Upper lobe of left lung (tissue), 4 donors: ENCODE results near the gene LONP2.

Source experiments
- POLR2AphosphoS5 ChIP-seq, 2 donors: sonication (generic); formaldehyde crosslinking; IDR thresholded peaks; one replicate each; pipeline ENCODE4 v1.5.1; 2017; ENCODE audit warnings: antibody characterized with exemption in 2 of 2
- TF ChIP-seq, protein P1 (sequence below), 6 experiments: fragments of 450-650 bp in 4 of 6; fragments of 200-600 bp in 2 of 6; sonication (generic) in 2 of 6; IDR thresholded peaks; one replicate each; pipeline ENCODE4 v1.5.1; 2016 to 2019; ENCODE audit warnings: antibody characterized with exemption in 6 of 6

GRCh38 chr16:48342591-48342990 is 98.5 kb downstream of the LONP2 start:
- TF ChIP-seq POLR2AphosphoS5 (IDR thresholded peaks at IDR 0.05): no peak
- TF ChIP-seq, protein P1, sequence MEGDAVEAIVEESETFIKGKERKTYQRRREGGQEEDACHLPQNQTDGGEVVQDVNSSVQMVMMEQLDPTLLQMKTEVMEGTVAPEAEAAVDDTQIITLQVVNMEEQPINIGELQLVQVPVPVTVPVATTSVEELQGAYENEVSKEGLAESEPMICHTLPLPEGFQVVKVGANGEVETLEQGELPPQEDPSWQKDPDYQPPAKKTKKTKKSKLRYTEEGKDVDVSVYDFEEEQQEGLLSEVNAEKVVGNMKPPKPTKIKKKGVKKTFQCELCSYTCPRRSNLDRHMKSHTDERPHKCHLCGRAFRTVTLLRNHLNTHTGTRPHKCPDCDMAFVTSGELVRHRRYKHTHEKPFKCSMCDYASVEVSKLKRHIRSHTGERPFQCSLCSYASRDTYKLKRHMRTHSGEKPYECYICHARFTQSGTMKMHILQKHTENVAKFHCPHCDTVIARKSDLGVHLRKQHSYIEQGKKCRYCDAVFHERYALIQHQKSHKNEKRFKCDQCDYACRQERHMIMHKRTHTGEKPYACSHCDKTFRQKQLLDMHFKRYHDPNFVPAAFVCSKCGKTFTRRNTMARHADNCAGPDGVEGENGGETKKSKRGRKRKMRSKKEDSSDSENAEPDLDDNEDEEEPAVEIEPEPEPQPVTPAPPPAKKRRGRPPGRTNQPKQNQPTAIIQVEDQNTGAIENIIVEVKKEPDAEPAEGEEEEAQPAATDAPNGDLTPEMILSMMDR (IDR thresholded peaks at IDR 0.05): no peak
